DMS79 (cell line): ENCODE measurements around the gene UNC5C.

ENCODE experiments used
- DNase-seq: peaks from one replicate; lab custom pipeline; 2025; lab: John Stamatoyannopoulos, UW

The UNC5C gene

GRCh38 chr4:95265814-95266740 is 282.7 kb downstream of the UNC5C start:
- DNase-seq: no peak

GRCh38 chr4:95264843-95265242 is 283.9 kb downstream of the UNC5C start:
- no peak for DNase-seq

GRCh38 chr4:95263960-95264359 is 284.8 kb downstream of the UNC5C start:
- no peak for DNase-seq

- no peak for DNase-seq
These were observed 285.4 kb downstream of the UNC5C start for GRCh38 chr4:95263391-95263790.

GRCh38 chr4:95256108-95256835 is 292.5 kb downstream of the UNC5C start:
- DNase-seq: no peak

- DNase-seq: no peak
These were observed 293.2 kb downstream of the UNC5C start for GRCh38 chr4:95255396-95256107.

GRCh38 chr4:95251568-95251967 is 297.2 kb downstream of the UNC5C start:
- no peak for DNase-seq

- no peak for DNase-seq
These were observed 298.1 kb downstream of the UNC5C start for GRCh38 chr4:95250544-95251137.

- no peak for DNase-seq
These were observed 299.2 kb downstream of the UNC5C start for GRCh38 chr4:95249426-95250021.

GRCh38 chr4:95248720-95249425 is 299.9 kb downstream of the UNC5C start:
- DNase-seq: no peak

GRCh38 chr4:95243892-95244291 is 304.9 kb downstream of the UNC5C start:
- DNase-seq: no peak

- no peak for DNase-seq
These were observed 310.2 kb downstream of the UNC5C start for GRCh38 chr4:95238554-95238953.

GRCh38 chr4:95232358-95233156 is 316.2 kb downstream of the UNC5C start:
- no peak for DNase-seq

- no peak for DNase-seq
These were observed 317.1 kb downstream of the UNC5C start for GRCh38 chr4:95231681-95232080.

GRCh38 chr4:95225849-95226248 is 322.9 kb downstream of the UNC5C start:
- DNase-seq: no peak

- no peak for DNase-seq
These were observed 324.4 kb downstream of the UNC5C start for GRCh38 chr4:95224402-95224801.

GRCh38 chr4:95220205-95221175 is 328.3 kb downstream of the UNC5C start:
- no peak for DNase-seq

- DNase-seq: no peak
These were observed 329.7 kb downstream of the UNC5C start for GRCh38 chr4:95219109-95219508.

GRCh38 chr4:95217197-95217596 is 331.6 kb downstream of the UNC5C start:
- no peak for DNase-seq
